ENCODE results near the gene ZNF407.

GRCh38 chr18:74936343-74936742 is 338.7 kb downstream of the ZNF407 start:
- TF ChIP-seq CTCF (IDR thresholded peaks at IDR 0.05; ENCODE audit: low read depth, low read length, poor library complexity, severe bottlenecking) (no peak), EZH2phosphoT487 (IDR thresholded peaks at IDR 0.05; ENCODE audit: borderline replicate concordance, low read length) (no peak)
